GM21825 (cell line): Measurements from ENCODE around the gene DPF1.

Source experiments
- ATAC-seq: cut with Tn5 transposase; IDR thresholded peaks from one replicate; pipeline ENCODE4 v1.9.1; 2021; ENCODE audit warnings: mild to moderate bottlenecking, moderate library complexity; ENCODE audit not compliant: unreplicated experiment

DPF1 gene

DNA sequence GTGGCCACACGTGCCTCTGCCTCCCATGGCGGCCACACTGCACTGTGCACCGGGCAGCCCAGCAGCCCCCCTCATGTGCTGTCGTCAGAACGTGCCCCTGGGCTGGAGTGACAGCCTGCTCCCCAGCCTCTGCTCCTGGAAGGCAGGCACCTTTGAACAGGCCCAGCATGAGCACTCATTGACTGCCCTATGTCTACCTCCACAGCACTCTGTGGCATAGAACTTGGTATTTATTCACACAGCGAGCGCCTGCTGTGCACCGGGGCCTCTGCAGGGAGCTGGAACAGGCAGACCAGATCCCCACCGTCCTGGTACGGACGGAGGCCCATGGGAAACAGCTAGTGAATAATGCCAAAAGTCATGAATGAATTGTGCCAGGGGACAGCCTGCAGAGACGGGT, 53.7 kb downstream of the DPF1 start:
- ATAC-seq = no peak

- no peak for ATAC-seq
Measured at GRCh38 chr19:38168637-38169036, 55.4 kb downstream of the DPF1 start.

DNA sequence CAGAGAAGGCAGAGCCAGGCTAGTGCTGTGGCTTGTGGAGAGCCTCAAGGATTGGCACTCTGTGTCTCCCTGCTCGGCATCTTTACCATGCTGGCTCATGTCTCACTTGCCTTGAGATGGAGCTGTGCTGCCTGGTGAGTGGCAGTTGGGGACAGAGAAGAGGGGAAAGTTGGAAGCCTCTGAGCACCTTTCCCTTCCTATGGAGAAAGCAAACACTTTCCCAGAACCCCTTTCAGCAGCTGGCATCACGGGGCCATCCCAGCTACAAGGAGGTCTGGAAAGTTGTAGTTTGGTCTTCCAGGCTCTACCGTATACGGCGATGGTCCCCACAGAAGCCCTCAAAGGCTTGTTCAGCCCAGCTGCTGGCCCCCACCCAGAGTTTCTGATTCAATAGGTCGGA, 58.7 kb downstream of the DPF1 start:
- no peak for ATAC-seq

- ATAC-seq = no peak
Measured at GRCh38 chr19:38164526-38164925, 59.5 kb downstream of the DPF1 start.

- ATAC-seq = no peak
Measured at GRCh38 chr19:38163419-38164290, 60.4 kb downstream of the DPF1 start.

DNA sequence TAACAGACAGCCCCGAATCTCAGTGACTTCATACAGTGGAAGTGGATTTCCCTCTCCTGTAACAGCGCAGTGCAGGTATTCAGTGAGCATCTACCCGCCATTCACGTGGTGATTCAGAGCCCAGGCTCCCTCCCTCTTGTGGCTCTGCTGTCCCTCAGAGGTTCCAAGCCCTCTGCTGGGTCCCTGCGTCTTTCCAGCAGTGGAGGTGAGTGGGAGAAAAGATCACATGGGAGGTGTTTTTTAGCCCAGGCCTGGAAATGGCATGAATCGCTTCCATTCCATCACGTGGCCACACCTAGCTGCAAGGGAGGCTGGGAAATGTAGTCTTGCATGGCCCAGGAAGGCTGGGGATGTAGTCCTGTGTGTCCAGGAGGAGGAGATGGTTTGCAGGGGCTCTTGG, 61.4 kb downstream of the DPF1 start:
- no peak for ATAC-seq

DNA sequence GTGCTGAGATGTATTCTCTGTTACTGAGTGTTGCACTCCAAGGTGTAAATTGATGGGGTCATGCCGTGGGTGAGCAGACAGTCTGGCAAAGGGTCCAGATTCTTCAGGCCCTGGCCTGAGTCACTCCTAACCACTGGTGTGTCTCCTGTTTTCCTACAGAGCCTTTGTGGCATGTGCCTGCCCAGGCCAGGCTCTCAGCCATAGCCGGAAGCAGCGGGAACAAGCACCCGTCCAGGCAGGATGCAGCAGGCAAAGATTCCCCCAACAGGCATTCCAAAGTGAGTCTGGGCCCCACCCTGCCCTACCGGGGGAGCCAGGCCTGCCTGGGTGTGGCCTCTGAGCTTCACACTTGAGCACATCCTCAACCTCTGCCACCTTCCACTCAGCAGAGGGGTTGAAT, 61.9 kb downstream of the DPF1 start:
- no peak for ATAC-seq
